ENCODE measurements around the gene RAC2.

RAC2 gene

GRCh38 chr22:37182101-37182948 lies 61.7 kb downstream of the RAC2 start:
- no peak overlapping the region for H3K27ac ChIP-seq (ENCODE audit: low read length)
- no peak overlapping the region for H3K4me3 ChIP-seq (ENCODE audit: low read length)
- H3K9ac ChIP-seq (ENCODE audit: low read length), result no peak overlapping the region
- H3K36me3 ChIP-seq (replicated peaks; ENCODE audit: low read depth, low read length), result no peaks in the 10 kb centered on the region
- H3K79me2 ChIP-seq (ENCODE audit: low read length), result no peaks in the 10 kb centered on the region
- peaks cover 35% of the 10 kb centered on the region for H3K27me3 ChIP-seq (ENCODE audit: low read depth, low read length)
- TF ChIP-seq EZH2phosphoT487 (IDR thresholded peaks at IDR 0.05; ENCODE audit: low read depth), result no peak
- TF ChIP-seq CTCF (IDR thresholded peaks at IDR 0.05; ENCODE audit: low read depth, low read length), result no peak
- H3K9me3 ChIP-seq (ENCODE audit: insufficient read depth, low read length), result no peaks in the 10 kb centered on the region
- H3K4me2 ChIP-seq (ENCODE audit: low read length), result no peak overlapping the region
- no peak overlapping the region for H2AFZ ChIP-seq (ENCODE audit: low read depth, low read length)
- no peaks in the 10 kb centered on the region for H4K20me1 ChIP-seq (ENCODE audit: insufficient read depth, low read length)
- H3K4me1 ChIP-seq (ENCODE audit: low read length), result peaks cover 15% of the 10 kb centered on the region

- no peak overlapping the region for H2AFZ ChIP-seq (ENCODE audit: low read depth, low read length)
- no peak overlapping the region for H3K9ac ChIP-seq (ENCODE audit: low read length)
- H3K27me3 ChIP-seq (ENCODE audit: low read depth, low read length), result peaks cover 36% of the 10 kb centered on the region
- H4K20me1 ChIP-seq (ENCODE audit: insufficient read depth, low read length), result no peaks in the 10 kb centered on the region
- no peaks in the 10 kb centered on the region for H3K36me3 ChIP-seq (replicated peaks; ENCODE audit: low read depth, low read length)
- H3K9me3 ChIP-seq (ENCODE audit: insufficient read depth, low read length), result no peaks in the 10 kb centered on the region
- TF ChIP-seq CTCF (IDR thresholded peaks at IDR 0.05; ENCODE audit: low read depth, low read length), result no peak
- no peak for TF ChIP-seq EZH2phosphoT487 (IDR thresholded peaks at IDR 0.05; ENCODE audit: low read depth)
- peaks cover 19% of the 10 kb centered on the region for H3K4me1 ChIP-seq (ENCODE audit: low read length)
- H3K79me2 ChIP-seq (ENCODE audit: low read length), result no peaks in the 10 kb centered on the region
- H3K4me2 ChIP-seq (ENCODE audit: low read length), result no peak overlapping the region
- no peak overlapping the region for H3K4me3 ChIP-seq (ENCODE audit: low read length)
- no peak overlapping the region for H3K27ac ChIP-seq (ENCODE audit: low read length)
Measured at GRCh38 chr22:37181681-37182080, 62.4 kb downstream of the RAC2 start.

GRCh38 chr22:37180531-37181231 lies 63.4 kb downstream of the RAC2 start:
- TF ChIP-seq CTCF (IDR thresholded peaks at IDR 0.05; ENCODE audit: low read depth, low read length) (no peak), EZH2phosphoT487 (IDR thresholded peaks at IDR 0.05; ENCODE audit: low read depth) (no peak)
- no peak overlapping the region for H3K27ac ChIP-seq (ENCODE audit: low read length)
- H3K27me3 ChIP-seq (ENCODE audit: low read depth, low read length), result peaks cover 37% of the 10 kb centered on the region
- H2AFZ ChIP-seq (ENCODE audit: low read depth, low read length), result no peak overlapping the region
- peaks cover 17% of the 10 kb centered on the region for H3K4me1 ChIP-seq (ENCODE audit: low read length)
- H3K4me3 ChIP-seq (ENCODE audit: low read length), result no peak overlapping the region
- H3K4me2 ChIP-seq (ENCODE audit: low read length), result no peak overlapping the region
- no peaks in the 10 kb centered on the region for H3K79me2 ChIP-seq (ENCODE audit: low read length)
- H4K20me1 ChIP-seq (ENCODE audit: insufficient read depth, low read length), result no peaks in the 10 kb centered on the region
- no peak overlapping the region for H3K9ac ChIP-seq (ENCODE audit: low read length)
- no peaks in the 10 kb centered on the region for H3K36me3 ChIP-seq (replicated peaks; ENCODE audit: low read depth, low read length)
- no peaks in the 10 kb centered on the region for H3K9me3 ChIP-seq (ENCODE audit: insufficient read depth, low read length)
